ENCODE measurements around the gene MRPL38. TPM values are rescaled to one million over a fixed set of nuclear protein-coding genes. Genes with fewer than 3 reads are reported as not detected.
A peak's percentile ranks its signal among the peaks of the same experiment; 100 is the strongest.

Gene MRPL38
- total and polyA plus RNA-seq, 4 donors, result 47.8 to 105 (median 66.1) TPM

GRCh38 chr17:75933808-75934207, 29.1 kb upstream of the MRPL38 start:
- Histone ChIP-seq H3K4me3 (no peak overlapping the region), H3K9me3 (ENCODE audit: control insufficient read depth in 4 of 4, insufficient read depth in 3 of 4, low read length in 3 of 4) (no peaks in the 10 kb centered on the region), H3K27ac (ENCODE audit: low read depth in 1 of 2, low read length in 1 of 2) (no peak overlapping the region), H3K27me3 (ENCODE audit: control insufficient read depth in 3 of 3, insufficient read depth in 3 of 3, low read length in 2 of 3) (no peaks in the 10 kb centered on the region), H3K36me3 (ENCODE audit: control insufficient read depth in 4 of 4, insufficient read depth in 4 of 4, low read length in 4 of 4) (peaks cover 0 to 1% (median 0%) of the 10 kb centered on the region in 4 donors), H3K9ac (ENCODE audit: insufficient read depth in 1 of 2, low read length in 2 of 2) (no peak overlapping the region), H3K4me1 (ENCODE audit: control insufficient read depth in 5 of 5, insufficient read depth in 5 of 5, low read length in 5 of 5) (peaks cover 0 to 5% (median 0%) of the 10 kb centered on the region in 5 donors)
- DNase-seq, result peak; percentile 66 to 91 (median 89)
- no peak for ATAC-seq (ENCODE audit: insufficient read depth, low FRiP score)
- 81 to 87% methylated on average over 4 of the region's 4 CpGs for WGBS, 2 donors
- TF ChIP-seq, protein P1, sequence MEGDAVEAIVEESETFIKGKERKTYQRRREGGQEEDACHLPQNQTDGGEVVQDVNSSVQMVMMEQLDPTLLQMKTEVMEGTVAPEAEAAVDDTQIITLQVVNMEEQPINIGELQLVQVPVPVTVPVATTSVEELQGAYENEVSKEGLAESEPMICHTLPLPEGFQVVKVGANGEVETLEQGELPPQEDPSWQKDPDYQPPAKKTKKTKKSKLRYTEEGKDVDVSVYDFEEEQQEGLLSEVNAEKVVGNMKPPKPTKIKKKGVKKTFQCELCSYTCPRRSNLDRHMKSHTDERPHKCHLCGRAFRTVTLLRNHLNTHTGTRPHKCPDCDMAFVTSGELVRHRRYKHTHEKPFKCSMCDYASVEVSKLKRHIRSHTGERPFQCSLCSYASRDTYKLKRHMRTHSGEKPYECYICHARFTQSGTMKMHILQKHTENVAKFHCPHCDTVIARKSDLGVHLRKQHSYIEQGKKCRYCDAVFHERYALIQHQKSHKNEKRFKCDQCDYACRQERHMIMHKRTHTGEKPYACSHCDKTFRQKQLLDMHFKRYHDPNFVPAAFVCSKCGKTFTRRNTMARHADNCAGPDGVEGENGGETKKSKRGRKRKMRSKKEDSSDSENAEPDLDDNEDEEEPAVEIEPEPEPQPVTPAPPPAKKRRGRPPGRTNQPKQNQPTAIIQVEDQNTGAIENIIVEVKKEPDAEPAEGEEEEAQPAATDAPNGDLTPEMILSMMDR (IDR thresholded peaks at IDR 0.05; ENCODE audit: control extremely low read depth, extremely low read depth), result no peak

- Histone ChIP-seq H3K36me3 (ENCODE audit: control insufficient read depth in 4 of 4, insufficient read depth in 4 of 4, low read length in 4 of 4) (peaks cover 0 to 1% (median 0%) of the 10 kb centered on the region in 4 donors), H3K4me1 (ENCODE audit: control insufficient read depth in 5 of 5, insufficient read depth in 5 of 5, low read length in 5 of 5) (peaks cover 0 to 5% (median 0%) of the 10 kb centered on the region in 5 donors), H3K9ac (ENCODE audit: insufficient read depth in 1 of 2, low read length in 2 of 2) (no peak overlapping the region), H3K27ac (ENCODE audit: low read depth in 1 of 2, low read length in 1 of 2) (no peak overlapping the region), H3K27me3 (ENCODE audit: control insufficient read depth in 3 of 3, insufficient read depth in 3 of 3, low read length in 2 of 3) (no peaks in the 10 kb centered on the region), H3K9me3 (ENCODE audit: control insufficient read depth in 4 of 4, insufficient read depth in 3 of 4, low read length in 3 of 4) (no peaks in the 10 kb centered on the region), H3K4me3 (no peak overlapping the region)
- no peak for DNase-seq
- TF ChIP-seq, protein P1 (IDR thresholded peaks at IDR 0.05; ENCODE audit: control extremely low read depth, extremely low read depth), result no peak
- no peak for ATAC-seq (ENCODE audit: insufficient read depth, low FRiP score)
- WGBS, 2 donors, result 93 to 98% methylated on average over 5 of the region's 5 CpGs
Measured at GRCh38 chr17:75932852-75933251, 28.2 kb upstream of the MRPL38 start.

GRCh38 chr17:75931062-75931461, 26.4 kb upstream of the MRPL38 start:
- Histone ChIP-seq H3K9ac (ENCODE audit: insufficient read depth in 1 of 2, low read length in 2 of 2) (no peak overlapping the region), H3K36me3 (ENCODE audit: control insufficient read depth in 4 of 4, insufficient read depth in 4 of 4, low read length in 4 of 4) (peaks cover 0 to 1% (median 0%) of the 10 kb centered on the region in 4 donors), H3K9me3 (ENCODE audit: control insufficient read depth in 4 of 4, insufficient read depth in 3 of 4, low read length in 3 of 4) (no peaks in the 10 kb centered on the region), H3K4me3 (no peak overlapping the region), H3K27ac (ENCODE audit: low read depth in 1 of 2, low read length in 1 of 2) (no peak overlapping the region), H3K4me1 (ENCODE audit: control insufficient read depth in 5 of 5, insufficient read depth in 5 of 5, low read length in 5 of 5) (peaks cover 0 to 5% (median 0%) of the 10 kb centered on the region in 5 donors), H3K27me3 (ENCODE audit: control insufficient read depth in 3 of 3, insufficient read depth in 3 of 3, low read length in 2 of 3) (no peaks in the 10 kb centered on the region)
- ATAC-seq (ENCODE audit: insufficient read depth, low FRiP score) (no peak), DNase-seq (no peak)
- WGBS, 2 donors, result 92% methylated on average over 4 of the region's 4 CpGs
- TF ChIP-seq, protein P1 (IDR thresholded peaks at IDR 0.05; ENCODE audit: control extremely low read depth, extremely low read depth), result no peak
